ENCODE data around the gene TRIM67. TPM values are rescaled to one million over a fixed set of nuclear protein-coding genes. Genes with fewer than 3 reads are reported as not detected.
"Not testable (repeated sequence)": the region's sequence is repeated elsewhere in the genome, so short reads cannot be mapped to it uniquely, and the experiment has no call there.

TRIM67 gene
- polyA plus RNA-seq, 3 donors: 0.02 to 0.11 (median 0.03) TPM

DNA sequence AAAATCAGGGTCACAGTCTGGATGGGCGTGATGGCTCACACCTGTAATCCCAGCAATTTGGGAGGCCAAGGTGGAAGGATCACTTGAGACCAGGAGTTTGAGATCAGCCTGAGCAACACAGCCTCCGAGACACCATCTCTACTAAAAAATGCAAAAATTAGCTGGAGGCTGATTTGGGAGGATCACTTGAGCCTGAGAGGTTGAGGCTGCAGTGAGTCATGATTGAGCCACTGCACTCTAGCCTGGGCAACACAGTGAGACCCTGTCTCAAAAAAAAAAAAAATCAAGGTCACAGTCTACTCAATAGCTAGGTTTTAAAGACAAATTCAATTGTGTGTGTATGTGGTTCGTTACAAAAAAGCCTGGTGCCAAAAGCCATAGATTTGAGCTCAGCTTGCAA is 34.4 kb downstream of the TRIM67 start:
- WGBS, 3 donors: 86 to 93% (median 93%) methylated on average over 3 of the region's 3 CpGs
- H3K27ac ChIP-seq (ENCODE audit: low read depth, low read length): no peak overlapping the region

GRCh38 chr1:231196728-231197127 is 34.9 kb downstream of the TRIM67 start:
- 84 to 89% (median 85%) methylated on average over 2 of the region's 2 CpGs for WGBS, 3 donors
- H3K27ac ChIP-seq (ENCODE audit: low read depth, low read length): no peak overlapping the region

DNA sequence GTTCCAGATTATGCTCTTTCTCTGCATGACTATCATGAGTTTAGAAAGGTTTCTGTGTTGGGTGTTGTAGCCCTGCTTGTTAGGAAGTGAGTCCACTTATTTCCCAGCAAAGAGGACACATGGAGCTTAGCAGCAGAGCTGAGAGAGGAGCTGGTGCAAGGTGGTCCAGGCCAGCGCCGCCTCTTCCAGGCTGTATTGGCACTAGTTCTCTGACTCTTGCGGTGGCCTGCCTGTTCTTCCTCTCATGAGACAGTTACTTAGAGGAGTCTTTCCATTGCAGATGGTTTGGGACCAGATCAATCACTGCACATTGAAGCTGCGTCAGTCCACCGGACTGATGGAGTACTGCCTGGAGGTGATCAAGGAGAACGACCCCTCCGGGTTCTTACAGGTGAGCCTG is 38.0 kb downstream of the TRIM67 start:
- 95 to 98% (median 95%) methylated on average over 7 of the region's 7 CpGs for WGBS, 3 donors
- H3K27ac ChIP-seq (ENCODE audit: low read depth, low read length): no peak overlapping the region

- H3K27ac ChIP-seq (ENCODE audit: low read depth, low read length): no peak overlapping the region
- 52 to 65% (median 58%) methylated on average over 8 of the region's 8 CpGs for WGBS, 3 donors
Measured at GRCh38 chr1:231200388-231201031, 38.7 kb downstream of the TRIM67 start.

DNA sequence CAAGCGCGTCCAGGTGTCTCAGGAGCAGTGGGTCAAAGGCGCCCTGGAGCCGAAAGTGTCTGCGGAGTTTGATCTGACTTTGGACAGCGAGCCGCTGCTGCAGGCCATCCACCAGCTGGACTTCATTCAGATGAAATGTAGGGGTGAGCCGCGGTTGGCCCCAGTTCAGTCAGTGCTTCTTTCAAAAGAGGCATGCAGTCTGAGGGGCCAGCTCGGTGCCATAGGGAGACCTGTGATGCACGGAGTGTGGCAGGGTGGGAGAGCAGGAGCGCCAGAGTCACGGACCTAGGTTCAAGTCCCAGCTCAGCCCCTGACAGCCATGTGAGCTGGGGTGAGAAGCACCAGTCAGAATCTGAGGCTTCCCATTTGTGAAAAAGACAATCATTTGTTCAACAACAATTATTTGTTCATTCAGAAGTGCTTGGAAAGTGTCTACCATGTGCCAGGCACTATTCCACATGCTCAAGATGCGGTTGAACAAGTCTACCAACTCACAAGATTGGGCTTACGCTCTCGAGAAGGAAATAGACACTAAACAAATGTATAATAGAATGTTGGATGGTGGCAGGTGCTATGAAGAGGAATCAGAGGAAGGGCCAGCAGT is 39.6 kb downstream of the TRIM67 start:
- 79 to 86% (median 82%) methylated on average over 16 of the region's 16 CpGs for WGBS, 3 donors
- no peak overlapping the region for H3K27ac ChIP-seq (ENCODE audit: low read depth, low read length)

GRCh38 chr1:231201979-231202633 is 40.2 kb downstream of the TRIM67 start:
- H3K27ac ChIP-seq (ENCODE audit: low read depth, low read length): no peak overlapping the region
- WGBS, 3 donors: 57 to 68% (median 62%) methylated on average over 5 of the region's 5 CpGs

GRCh38 chr1:231203259-231204057 is 41.6 kb downstream of the TRIM67 start:
- 81 to 83% (median 81%) methylated on average over 21 of the region's 21 CpGs for WGBS, 3 donors

DNA sequence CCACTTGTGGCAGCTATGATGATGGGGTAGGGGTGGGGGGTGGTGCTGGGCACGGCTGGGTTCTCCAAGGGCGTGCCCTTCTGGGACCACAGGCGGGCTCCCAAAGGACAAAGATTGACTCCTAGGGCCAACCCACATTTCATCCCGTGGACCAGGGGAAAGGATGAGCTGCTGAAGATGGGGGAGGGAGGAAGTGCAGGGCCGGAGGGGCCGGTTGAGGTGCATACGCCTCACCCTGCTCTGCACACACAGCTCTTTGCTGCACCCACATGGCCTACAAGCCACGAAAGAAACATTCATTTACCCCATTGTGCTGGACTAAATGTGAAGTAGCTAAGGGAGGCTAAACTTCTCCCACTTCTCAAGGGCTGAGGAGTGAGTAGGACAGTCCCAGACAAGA is 45.0 kb downstream of the TRIM67 start:
- WGBS, 3 donors: 47 to 59% (median 55%) methylated on average over 8 of the region's 8 CpGs
- no peak overlapping the region for H3K27ac ChIP-seq (ENCODE audit: low read depth, low read length)

More at GRCh38 chr1:231203259-231204057, 41.6 kb downstream of the TRIM67 start:
- no peak overlapping the region for H3K27ac ChIP-seq (ENCODE audit: low read depth, low read length)

GRCh38 chr1:231207437-231207836 is 45.6 kb downstream of the TRIM67 start:
- H3K27ac ChIP-seq (ENCODE audit: low read depth, low read length): no peak overlapping the region
- 73 to 80% (median 74%) methylated on average over 3 of the region's 3 CpGs for WGBS, 3 donors

- H3K27ac ChIP-seq (ENCODE audit: low read depth, low read length): no peak overlapping the region
- WGBS, 3 donors: 88 to 93% (median 92%) methylated on average over 14 of the region's 14 CpGs
Measured at GRCh38 chr1:231208980-231209379, 47.1 kb downstream of the TRIM67 start.

DNA sequence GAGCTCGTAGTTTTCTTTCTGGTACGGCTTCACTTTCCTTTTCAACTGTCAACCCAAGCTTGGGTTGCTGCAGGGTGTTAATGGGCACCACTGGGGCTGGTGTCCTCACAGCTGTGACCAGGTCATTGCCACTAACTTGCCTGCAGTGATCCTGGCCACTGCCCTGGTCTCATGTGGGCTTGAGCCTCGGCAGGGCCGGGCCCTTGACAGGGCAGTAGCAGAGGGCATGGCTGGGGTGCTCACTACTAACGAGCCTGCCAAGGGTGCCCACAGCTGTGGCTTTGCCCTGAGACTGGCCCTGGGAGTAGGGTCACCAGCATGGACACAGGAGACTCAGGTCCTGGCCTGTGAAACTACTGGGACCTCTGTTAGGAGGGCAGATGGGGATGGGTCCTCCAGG is 47.7 kb downstream of the TRIM67 start:
- H3K27ac ChIP-seq (ENCODE audit: low read depth, low read length): no peak overlapping the region
- 83 to 94% (median 89%) methylated on average over 5 of the region's 5 CpGs for WGBS, 3 donors

- no peak overlapping the region for H3K27ac ChIP-seq (ENCODE audit: low read depth, low read length)
- 79 to 91% (median 84%) methylated on average over 6 of the region's 6 CpGs for WGBS, 3 donors
Measured at GRCh38 chr1:231210126-231210525, 48.3 kb downstream of the TRIM67 start.

DNA sequence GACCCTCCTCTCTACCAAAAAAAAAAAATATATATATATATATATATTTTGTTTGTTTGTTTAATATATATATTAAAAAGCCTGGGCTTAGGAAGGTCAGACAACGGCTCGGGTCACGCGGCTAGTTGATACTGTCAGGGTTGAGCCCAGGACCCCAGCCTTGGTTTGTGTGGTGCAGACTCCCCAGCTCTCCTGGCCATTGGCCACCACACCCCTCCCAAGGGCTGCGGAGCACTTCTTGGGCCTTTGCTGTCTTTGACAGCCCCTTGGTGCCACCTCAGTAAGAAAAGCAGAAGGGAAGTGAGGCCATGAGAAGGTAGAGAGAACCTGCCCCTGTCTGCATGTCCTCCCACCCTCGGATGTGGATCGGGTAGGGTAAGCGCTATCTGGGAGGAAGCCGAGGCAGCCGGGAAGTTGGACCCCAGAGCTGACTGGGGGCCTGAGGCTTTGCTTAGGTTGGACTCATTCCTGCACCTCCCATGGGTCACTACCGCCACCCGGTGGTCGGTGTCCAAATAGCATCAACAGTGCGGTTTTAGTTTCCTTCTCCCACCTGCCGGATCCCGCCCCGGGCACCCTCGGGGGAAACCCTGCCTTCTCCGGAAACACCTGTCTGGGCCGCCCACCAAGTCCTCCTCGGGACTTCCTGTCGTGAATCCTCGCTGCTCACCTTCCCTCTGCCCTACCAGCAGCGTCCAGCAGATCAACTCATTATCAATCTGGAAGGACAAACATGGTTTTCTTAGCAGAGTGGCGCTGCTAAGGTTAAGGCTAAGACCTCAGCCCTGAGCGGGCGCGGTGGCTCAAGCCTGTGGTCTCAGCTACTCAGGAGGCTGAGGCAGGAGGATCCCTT is 49.4 kb downstream of the TRIM67 start:
- no peak overlapping the region for H3K27ac ChIP-seq (ENCODE audit: low read depth, low read length)
- 17 to 18% (median 17%) methylated on average over 28 of the region's 28 CpGs for WGBS, 3 donors

DNA sequence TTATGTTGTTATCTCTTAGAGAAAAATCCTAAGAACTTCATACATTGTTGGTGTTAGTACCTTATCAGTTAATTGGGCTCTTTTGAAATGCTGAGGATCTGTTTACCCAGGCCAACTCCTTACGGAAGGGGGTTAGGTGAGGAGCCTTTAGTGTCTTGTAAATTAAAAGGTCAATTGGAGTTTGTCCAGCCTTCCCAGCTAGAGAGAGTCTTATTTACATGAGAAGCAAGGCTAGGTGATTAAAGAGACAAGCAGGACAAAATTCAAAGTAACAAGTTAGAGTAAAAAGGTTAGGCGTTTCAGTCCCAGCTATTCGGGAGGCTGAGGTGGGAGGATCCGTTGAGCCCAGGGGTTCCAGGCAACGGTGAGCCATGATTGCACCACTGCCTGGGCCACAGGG is 50.4 kb downstream of the TRIM67 start:
- not testable (repeated sequence) for H3K27ac ChIP-seq (ENCODE audit: low read depth, low read length)
- WGBS, 3 donors: 52 to 62% (median 61%) methylated on average over 5 of the region's 5 CpGs

DNA sequence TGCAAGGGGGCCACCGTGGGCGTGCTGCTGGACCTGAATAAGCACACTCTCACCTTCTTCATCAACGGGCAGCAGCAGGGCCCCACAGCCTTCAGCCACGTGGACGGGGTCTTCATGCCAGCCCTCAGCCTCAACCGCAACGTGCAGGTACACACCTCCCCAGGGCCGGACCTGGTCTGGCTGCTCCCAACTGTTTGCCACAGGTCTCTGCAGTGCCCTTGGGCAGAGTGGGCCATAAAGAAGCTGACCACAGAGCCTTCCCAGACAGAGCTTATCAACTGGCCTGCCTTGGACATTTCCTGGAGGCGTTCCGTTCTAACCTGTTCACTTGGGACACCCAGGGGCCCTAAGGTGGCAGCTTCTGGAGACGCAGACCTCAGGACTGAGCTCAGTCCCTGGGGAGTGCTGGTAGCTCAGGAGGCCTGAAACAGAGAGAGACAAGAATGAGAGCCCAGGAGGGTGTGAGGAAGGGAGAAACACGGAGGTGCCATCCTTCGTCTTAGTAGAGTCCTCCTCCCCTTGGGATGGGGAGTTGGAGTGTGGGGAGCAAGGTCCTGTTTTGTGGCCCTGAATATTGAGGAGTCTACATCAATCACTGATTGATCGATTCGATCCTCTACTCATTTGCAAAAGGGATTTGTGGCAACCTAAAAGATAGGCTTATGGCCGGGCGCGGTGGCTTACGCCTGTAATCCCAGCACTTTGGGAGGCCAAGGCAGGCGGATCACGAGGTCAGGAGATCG is 52.1 kb downstream of the TRIM67 start:
- H3K27ac ChIP-seq (ENCODE audit: low read depth, low read length): no peak overlapping the region
- WGBS, 3 donors: 91% methylated on average over 22 of the region's 22 CpGs

- no peak overlapping the region for H3K27ac ChIP-seq (ENCODE audit: low read depth, low read length)
- WGBS, 3 donors: 68 to 78% (median 69%) methylated on average over 17 of the region's 17 CpGs
Measured at GRCh38 chr1:231214918-231215680, 53.2 kb downstream of the TRIM67 start.

Measured in adipose tissue (tissue), 3 donors.